Measurements from ENCODE around the gene GDI1.
A peak's percentile ranks its signal among the peaks of the same experiment; 100 is the strongest.

The GDI1 gene

GRCh38 chrX:154437971-154438893 lies 1.3 kb downstream of the GDI1 start:
- no peak for DNase-seq (ENCODE audit: low spot score)

GRCh38 chrX:154439841-154440240 lies 2.9 kb downstream of the GDI1 start:
- no peak for DNase-seq (ENCODE audit: low spot score)

GRCh38 chrX:154440623-154441357 lies 3.8 kb downstream of the GDI1 start:
- DNase-seq (ENCODE audit: low spot score) = no peak

- no peak for DNase-seq (ENCODE audit: low spot score)
Measured at GRCh38 chrX:154441564-154441963, 4.6 kb downstream of the GDI1 start.

- DNase-seq (ENCODE audit: low spot score) = no peak
Measured at GRCh38 chrX:154441984-154442707, 5.2 kb downstream of the GDI1 start.

GRCh38 chrX:154443479-154443910 lies 6.5 kb downstream of the GDI1 start:
- DNase-seq (ENCODE audit: low spot score) = no peak

GRCh38 chrX:154443992-154444754 lies 7.2 kb downstream of the GDI1 start, which contains the start of gene FAM50A:
Gene FAM50A (plus strand): TSS chrX:154444141. CDS start chrX:154444236, 95 bp downstream.
- peak; percentile 80 for DNase-seq (ENCODE audit: low spot score)

GRCh38 chrX:154444755-154445246 lies 7.8 kb downstream of the GDI1 start:
- no peak for DNase-seq (ENCODE audit: low spot score)

GRCh38 chrX:154445776-154446175 lies 8.8 kb downstream of the GDI1 start:
- DNase-seq (ENCODE audit: low spot score) = no peak

- no peak for DNase-seq (ENCODE audit: low spot score)
Measured at GRCh38 chrX:154446430-154446829, 9.5 kb downstream of the GDI1 start.

- no peak for DNase-seq (ENCODE audit: low spot score)
Measured at GRCh38 chrX:154448484-154448883, 11.5 kb downstream of the GDI1 start.

GRCh38 chrX:154449618-154450017 lies 12.7 kb downstream of the GDI1 start:
- DNase-seq (ENCODE audit: low spot score) = no peak

- no peak for DNase-seq (ENCODE audit: low spot score)
Measured at GRCh38 chrX:154450312-154450711, 13.4 kb downstream of the GDI1 start.

- DNase-seq (ENCODE audit: low spot score) = no peak
Measured at GRCh38 chrX:154452823-154453222, 15.9 kb downstream of the GDI1 start.

GRCh38 chrX:154457491-154458115 lies 20.6 kb downstream of the GDI1 start:
- no peak for DNase-seq (ENCODE audit: low spot score)

GRCh38 chrX:154458116-154458953 lies 21.4 kb downstream of the GDI1 start, which contains the start of gene PLXNA3:
Gene PLXNA3 (plus strand): TSS chrX:154458281. CDS start chrX:154460184, 1,903 bp downstream.
- DNase-seq (ENCODE audit: low spot score) = no peak

- DNase-seq (ENCODE audit: low spot score) = peak; percentile 54
Measured at GRCh38 chrX:154458954-154459778, 22.2 kb downstream of the GDI1 start.

GRCh38 chrX:154459832-154460231 lies 22.9 kb downstream of the GDI1 start:
- DNase-seq (ENCODE audit: low spot score) = no peak

- DNase-seq (ENCODE audit: low spot score) = no peak
Measured at GRCh38 chrX:154460326-154460725, 23.4 kb downstream of the GDI1 start.
